NCI-H146 treated with DMSO at 0.1 percent for 48 hours (cell line): ENCODE results near the gene DHRS11.

Experiments
- DNase-seq: peaks from one replicate; lab custom pipeline; 2025; ENCODE audit not compliant: unreplicated experiment; lab: John Stamatoyannopoulos, UW

The DHRS11 gene, protein sequence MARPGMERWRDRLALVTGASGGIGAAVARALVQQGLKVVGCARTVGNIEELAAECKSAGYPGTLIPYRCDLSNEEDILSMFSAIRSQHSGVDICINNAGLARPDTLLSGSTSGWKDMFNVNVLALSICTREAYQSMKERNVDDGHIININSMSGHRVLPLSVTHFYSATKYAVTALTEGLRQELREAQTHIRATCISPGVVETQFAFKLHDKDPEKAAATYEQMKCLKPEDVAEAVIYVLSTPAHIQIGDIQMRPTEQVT

GRCh38 chr17:36591434-36592315, at the start of gene DHRS11:
Gene DHRS11 (plus strand): TSS chr17:36591879. CDS start chr17:36592010, 131 bp downstream.
- DNase-seq: peak; percentile 41

DNA sequence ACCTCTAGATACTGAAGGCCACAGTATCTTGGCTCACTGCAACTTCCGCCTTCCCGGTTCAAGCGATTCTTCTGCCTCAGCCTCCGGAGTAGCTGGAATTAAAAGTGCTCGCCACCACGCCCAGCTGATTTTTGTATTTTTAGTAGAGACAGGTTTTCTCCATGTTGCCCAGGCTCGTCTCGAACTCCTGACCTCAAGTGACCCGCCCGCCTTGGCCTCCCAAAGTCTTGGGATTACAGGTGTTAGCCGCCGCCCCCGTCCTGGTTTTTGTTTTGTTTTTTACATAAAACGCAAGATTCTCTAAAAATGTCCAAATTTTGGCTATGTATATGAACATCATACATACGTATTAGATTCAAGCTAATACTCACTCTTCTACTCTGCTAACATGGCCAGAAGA, 48.9 kb upstream of the DHRS11 start:
- DNase-seq: no peak

GRCh38 chr17:36544044-36544306, 47.7 kb upstream of the DHRS11 start:
- no peak for DNase-seq

DNA sequence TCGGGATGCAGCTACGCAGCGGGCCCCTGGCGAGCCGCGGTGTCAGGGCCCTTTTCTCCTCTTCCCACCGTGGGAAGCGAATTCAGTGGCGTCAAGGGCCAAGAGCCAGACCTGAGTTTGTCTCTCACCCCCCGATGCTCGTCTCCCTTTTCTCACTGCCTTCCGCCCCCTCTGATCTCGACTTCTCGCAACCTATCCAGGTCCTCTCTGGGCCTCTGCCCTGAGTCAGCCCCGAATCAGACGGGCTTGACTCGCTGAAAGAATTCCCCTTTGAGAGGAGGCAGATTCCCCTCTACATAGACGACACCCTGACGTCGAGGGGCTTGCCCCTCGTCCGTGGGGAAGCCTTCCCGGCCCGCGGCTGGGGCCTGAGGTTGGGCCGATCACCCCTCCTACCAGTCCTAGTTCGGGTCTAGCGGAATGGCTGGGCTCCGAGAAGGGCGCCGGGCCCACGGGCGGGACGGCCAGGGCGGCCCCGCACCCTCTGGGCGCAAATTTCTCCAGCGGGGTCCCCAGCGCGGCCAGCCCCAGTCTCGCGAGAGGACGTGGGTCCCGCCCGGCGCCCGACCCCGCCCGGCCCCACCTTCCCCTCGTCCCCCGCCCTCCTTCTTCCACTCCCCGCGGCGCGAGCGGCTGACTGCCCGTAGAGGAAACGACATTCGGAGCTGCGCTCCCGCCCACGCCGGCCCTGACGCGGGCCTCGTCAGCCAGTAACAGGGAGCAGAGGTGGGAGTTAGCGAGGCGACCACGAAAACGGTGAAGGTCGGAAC, 47.2 kb upstream of the DHRS11 start, which contains the start of gene GGNBP2:
GGNBP2 (plus strand) TSS at position 613 of the 770 bp plus-strand sequence. CDS start 806 bp downstream, outside the sequence.
- DNase-seq: peak; percentile 77

GRCh38 chr17:36545077-36545464, 46.6 kb upstream of the DHRS11 start:
- DNase-seq: no peak

DNA sequence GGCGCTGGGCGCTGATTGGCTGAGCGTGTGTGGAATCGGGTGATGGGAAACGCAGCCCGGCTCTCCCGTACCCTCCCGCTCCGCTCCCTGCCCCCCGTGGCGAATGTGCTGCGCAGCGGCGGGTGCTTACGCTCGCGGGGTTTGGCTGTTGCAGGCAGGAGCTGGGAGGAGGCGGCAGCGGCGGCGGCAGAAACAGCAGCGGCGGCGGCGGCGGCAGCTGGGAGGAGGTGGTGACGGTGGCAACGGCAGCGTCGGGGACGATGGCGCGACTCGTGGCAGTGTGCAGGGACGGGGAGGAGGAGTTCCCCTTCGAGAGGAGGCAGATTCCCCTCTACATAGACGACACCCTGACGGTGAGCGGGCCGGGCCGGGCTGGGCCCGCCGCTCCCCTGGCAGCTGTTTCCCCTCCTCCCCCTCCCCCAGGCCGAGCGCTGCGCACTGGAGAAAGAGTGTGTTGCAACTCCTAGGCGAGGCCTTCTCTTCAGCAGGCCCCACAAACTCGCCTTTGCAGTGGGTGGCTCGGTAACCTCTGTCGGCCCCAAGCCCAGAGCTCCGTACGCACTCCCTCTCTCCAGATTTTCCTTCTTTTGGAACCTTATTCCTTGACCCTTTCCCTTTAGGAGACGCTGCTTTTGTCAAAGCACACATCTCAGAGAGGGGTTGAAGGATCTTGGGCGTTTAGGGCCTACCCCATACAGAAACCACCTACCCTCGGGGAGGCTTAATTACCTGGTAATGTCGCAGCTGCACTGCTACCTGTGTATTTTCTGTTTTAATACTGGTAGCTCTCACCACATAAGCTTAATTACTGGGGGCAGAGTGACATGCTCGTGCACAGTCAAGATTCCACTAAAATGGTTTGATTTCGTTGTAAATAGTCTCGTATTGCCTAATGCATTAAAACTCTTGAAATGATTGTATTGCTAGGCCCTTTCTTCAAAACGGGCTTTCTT, 45.9 kb upstream of the DHRS11 start:
- peak; percentile 88 for DNase-seq

GRCh38 chr17:36546418-36547093, 45.1 kb upstream of the DHRS11 start:
- DNase-seq: peak; percentile 26

- DNase-seq: no peak
Measured at GRCh38 chr17:36547776-36548175, 43.9 kb upstream of the DHRS11 start.

DNA sequence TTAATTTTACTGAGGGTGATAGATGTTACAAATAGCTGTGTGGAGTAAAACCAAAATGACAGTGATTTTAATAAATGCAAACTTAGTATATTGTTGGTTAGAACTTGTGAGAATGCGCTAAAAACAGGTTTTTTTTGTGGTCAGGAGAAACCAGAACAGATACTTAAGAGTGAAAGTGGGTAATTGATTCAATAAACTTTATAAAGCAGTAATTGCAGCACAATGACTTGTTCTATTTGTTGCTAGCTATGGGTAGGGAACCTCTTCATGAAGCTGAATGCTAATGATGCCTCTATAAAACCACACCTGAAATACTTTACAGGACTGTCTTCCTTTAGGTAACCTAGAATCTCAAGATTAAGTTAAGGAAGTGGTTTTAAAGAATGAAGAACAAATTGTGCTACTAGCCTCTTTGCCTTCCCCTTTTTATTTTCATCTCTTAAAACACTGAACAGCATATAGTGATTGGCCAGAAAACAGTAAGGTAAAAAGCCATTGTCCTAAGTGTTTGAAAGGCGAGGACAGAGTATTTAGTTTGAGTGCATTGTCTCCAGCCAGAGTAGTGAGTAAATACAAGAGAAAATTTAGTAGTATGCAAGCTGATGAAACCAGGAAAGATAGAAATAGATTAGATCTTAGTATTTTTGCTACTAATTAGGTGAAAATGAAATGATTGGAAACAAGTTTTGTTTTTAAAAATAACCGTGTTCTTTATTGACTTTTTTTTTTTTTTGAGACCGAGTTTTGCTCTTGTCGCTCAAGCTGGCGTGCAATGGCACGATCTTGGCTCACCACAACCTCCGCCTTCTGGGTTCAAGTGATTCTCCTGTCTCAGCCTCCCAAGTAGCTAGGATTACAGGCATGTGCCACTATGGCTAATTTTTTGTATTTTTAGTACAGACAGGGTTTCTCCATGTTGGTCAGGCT, 40.9 kb upstream of the DHRS11 start:
- no peak for DNase-seq

DNA sequence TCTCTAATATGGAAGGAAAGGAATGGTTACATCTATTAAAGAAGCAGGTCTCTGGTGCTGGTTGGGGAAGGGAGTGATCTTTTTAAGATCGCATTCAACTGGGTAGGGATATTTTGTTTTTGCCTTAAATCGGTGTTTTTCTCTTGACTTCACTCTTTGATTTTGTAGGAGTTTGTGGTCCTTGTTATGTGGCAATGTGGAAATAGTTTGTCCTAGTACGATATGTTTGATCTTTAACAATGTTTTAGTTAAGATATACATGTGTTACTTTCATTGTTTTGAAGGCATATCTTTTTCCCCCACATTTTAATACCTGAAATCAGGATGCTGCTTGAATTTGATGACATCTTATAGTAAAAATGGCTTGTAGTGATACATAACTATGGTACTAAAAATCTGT, 38.2 kb upstream of the DHRS11 start:
- no peak for DNase-seq

DNA sequence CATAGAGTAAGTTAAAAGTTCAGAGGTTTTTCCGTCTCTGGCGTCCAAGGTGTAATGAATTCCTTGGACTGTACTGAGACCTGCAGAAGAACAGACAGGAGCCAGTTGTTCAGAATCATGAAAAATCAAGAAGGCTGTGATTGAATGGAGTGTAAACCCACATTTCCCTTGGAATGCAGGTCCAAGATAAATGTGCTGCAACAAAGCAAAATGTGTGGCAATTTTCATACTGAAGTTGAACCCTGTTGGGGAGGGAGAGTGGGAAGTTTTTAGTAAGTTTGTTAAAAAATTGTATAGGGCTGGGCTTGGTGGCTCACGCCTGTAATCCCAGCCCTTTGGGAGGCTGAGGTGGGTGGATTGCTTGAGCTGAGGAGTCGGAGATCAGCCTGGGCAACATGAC, 25.6 kb upstream of the DHRS11 start:
- DNase-seq: no peak

DNA sequence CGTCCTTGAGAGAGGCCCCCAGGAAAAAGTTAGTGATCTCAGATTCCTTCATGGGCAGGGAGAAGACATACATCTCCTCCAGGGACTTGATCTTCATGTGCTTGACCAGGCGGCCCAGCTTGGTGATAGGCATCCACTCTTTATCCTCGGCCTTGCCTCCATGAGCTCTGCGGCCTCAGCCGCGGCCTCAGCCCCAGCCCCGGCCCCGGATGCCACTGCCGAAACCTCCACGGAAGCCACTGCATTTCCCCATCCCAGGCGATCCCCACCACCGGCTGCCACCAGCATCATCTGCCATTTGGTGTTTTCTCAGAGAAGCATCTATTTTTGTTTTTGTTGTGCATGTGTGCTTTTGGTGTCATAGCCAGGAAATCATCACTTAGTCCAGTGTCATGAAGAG, 16.7 kb upstream of the DHRS11 start:
- DNase-seq: no peak

DNA sequence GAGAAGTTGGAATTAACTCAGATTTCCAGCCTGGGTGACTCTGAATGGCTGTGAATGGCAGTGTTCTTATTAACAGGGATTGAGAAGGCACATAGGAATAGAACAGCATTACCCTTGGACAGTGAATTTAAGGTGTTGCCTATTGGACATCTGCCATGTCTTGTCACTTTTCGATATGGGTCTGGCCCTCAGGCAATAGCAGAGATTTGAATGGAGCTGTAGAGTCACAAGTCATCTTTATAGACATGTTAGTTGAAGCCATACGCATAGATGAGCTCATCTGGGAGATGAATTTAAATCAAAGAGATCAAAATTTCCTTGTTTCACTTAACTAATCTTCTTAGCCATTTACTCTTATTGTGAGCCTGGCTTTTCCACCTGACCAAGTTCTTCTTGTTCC, 14.9 kb upstream of the DHRS11 start:
- DNase-seq: no peak

DNA sequence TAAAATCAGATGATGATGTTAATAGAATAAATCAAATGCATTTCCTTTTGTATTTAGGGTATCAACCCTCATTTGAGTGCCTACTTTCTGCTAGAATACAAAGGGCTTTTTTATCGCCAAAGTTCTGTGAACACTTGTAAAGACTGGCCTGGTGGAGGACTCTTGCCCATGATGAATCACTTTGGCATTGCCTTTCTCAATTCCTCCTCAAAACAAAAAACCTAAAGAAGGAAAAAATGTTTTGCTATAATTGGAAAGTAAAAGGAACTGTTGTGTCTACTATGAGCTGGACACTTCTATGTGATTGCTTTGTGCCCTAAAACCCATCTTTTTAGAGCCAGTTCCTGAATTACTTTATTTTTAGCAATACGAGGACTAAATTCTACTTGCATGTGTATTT, 13.0 kb upstream of the DHRS11 start:
- no peak for DNase-seq

DNA sequence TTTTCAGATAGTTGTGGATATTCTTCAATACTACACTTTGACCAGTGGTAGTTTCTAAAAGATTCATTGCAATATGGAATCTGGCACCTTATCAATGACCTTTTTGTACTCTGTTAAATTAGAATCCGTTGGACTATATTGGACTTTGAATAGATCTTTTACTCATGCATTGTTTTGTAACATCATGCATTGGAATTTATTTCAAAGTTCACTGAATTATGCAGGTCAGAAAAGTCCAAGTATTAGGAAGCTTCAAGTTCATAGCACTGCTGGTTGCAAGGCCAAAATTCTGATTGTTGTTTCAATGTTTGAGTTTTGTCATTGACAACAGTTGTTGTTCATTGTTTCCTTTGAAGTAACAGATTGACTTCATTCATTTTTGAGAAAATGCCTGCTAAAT, 7.9 kb upstream of the DHRS11 start:
- DNase-seq: no peak

GRCh38 chr17:36586138-36586537, 5.5 kb upstream of the DHRS11 start:
- DNase-seq: no peak

GRCh38 chr17:36590082-36590481, 1.6 kb upstream of the DHRS11 start:
- no peak for DNase-seq

DNA sequence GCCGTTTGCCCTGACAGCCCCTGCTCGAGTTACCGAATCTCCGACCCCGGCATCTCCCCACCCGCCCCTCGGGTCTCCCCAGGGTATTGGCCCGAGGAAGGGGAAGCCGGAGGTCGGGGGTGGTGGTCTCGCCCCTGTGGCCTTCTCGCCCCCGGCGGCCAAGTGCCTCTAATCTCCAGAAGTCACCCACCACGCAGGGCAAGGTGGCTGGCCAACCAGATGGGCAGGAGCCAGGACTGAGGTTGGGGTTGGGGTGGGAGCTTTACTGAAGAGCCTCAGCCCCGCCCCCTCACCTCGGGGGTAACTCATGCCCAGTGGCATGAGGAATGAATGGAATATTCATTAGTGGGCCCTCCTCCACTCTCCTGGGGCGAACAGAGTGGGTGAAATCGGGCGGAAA, 637 bp downstream of the DHRS11 start:
- DNase-seq: no peak

DNA sequence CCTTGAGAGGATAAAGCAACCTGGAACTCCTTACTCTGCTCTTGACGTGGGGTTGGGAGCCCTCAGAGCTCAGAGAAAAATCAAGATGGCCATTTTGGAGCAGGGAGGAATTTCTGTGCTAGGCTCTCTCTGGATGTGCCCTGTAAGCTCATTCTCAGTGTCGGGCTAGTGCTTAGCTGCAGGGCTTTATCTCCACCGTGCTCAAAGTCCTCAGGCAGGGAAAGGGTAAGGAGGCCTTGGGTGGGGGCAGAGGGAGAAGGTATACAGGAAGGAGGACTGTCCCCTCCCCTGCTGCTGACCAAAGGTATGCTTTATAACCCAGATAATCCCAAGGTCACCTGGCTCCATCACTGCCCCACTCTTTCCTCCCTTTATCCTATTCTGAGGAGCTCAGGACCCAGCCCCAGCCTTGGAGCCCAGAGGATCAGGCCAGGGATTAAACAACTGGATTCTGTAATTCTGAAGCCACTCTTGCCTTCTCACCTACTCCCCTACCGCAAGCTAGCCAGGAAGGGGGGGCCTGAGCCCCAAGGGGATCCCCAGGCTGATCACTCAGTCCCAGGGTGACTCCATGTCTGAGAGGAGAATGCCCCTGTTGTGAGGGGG, 1.1 kb downstream of the DHRS11 start:
- no peak for DNase-seq
